ENCODE data around the gene ALAD. TPM values are rescaled to one million over a fixed set of nuclear protein-coding genes. Genes with fewer than 3 reads are reported as not detected.

ALAD gene
- total and polyA plus RNA-seq, 2 of the 13 experiments (the other 11 are each of a cell fraction or from before 2014, with no cell fraction given) = 21.8 to 30.1 TPM

- TF ChIP-seq MLX (CRISPR knock-in tag; IDR thresholded peaks at IDR 0.05) (peak; percentile 53; the same call in 1 of the 2 replicates), ZNF891 (CRISPR knock-in tag; IDR thresholded peaks at IDR 0.05) (no peak), LRRFIP1 (CRISPR knock-in tag; conservative IDR thresholded peaks at IDR 0.05) (no peak), SP5 (CRISPR knock-in tag; IDR thresholded peaks at IDR 0.05; ENCODE audit: borderline replicate concordance, low read depth) (peak; percentile 72), KLF15 (CRISPR knock-in tag; IDR thresholded peaks at IDR 0.05; ENCODE audit: borderline replicate concordance) (no peak), EED (CRISPR knock-in tag; IDR thresholded peaks at IDR 0.05) (no peak), KLF9 (CRISPR knock-in tag; IDR thresholded peaks at IDR 0.05; ENCODE audit: low read depth) (no peak), GATA4 (IDR thresholded peaks at IDR 0.05; ENCODE audit: borderline replicate concordance, low read depth) (no peak), MED1 (CRISPR knock-in tag; IDR thresholded peaks at IDR 0.05) (peak; percentile 85), CTCF (CRISPR knock-in tag; IDR thresholded peaks at IDR 0.05) (no peak), ZNF275 (CRISPR knock-in tag; IDR thresholded peaks at IDR 0.05; ENCODE audit: borderline replicate concordance) (no peak), SP1 (IDR thresholded peaks at IDR 0.05) (no peak), SP1 (CRISPR knock-in tag; IDR thresholded peaks at IDR 0.05) (no peak), ZFP36L2 (CRISPR knock-in tag; IDR thresholded peaks at IDR 0.05) (no peak), NPAS2 (CRISPR knock-in tag; IDR thresholded peaks at IDR 0.05; ENCODE audit: borderline replicate concordance) (no peak), ZNF687 (CRISPR knock-in tag; IDR thresholded peaks at IDR 0.05) (no peak), MBNL3 (CRISPR knock-in tag; conservative IDR thresholded peaks at IDR 0.05) (no peak), SRSF9 (IDR thresholded peaks at IDR 0.05; ENCODE audit: borderline replicate concordance, insufficient read depth, low read depth, low read length, poor library complexity, severe bottlenecking) (no peak), ZC3H13 (CRISPR knock-in tag; IDR thresholded peaks at IDR 0.05) (no peak), XBP1 (CRISPR knock-in tag; IDR thresholded peaks at IDR 0.05) (no peak), ZNF768 (CRISPR knock-in tag; IDR thresholded peaks at IDR 0.05) (no peak), JDP2 (CRISPR knock-in tag; IDR thresholded peaks at IDR 0.05; ENCODE audit: borderline replicate concordance) (no peak)
Observed at GRCh38 chr9:113381909-113382411, 19.1 kb downstream of the ALAD start (continued).

Data from HepG2 (cell line).